Measurements from ENCODE around the gene RCL1. TPM values are rescaled to one million over a fixed set of nuclear protein-coding genes. Genes with fewer than 3 reads are reported as not detected.
"Not testable (repeated sequence)": the region's sequence is repeated elsewhere in the genome, so short reads cannot be mapped to it uniquely, and the experiment has no call there.

The RCL1 gene
- total RNA-seq, 2 donors from 2014 or later = 18.6 to 31.9 TPM

DNA sequence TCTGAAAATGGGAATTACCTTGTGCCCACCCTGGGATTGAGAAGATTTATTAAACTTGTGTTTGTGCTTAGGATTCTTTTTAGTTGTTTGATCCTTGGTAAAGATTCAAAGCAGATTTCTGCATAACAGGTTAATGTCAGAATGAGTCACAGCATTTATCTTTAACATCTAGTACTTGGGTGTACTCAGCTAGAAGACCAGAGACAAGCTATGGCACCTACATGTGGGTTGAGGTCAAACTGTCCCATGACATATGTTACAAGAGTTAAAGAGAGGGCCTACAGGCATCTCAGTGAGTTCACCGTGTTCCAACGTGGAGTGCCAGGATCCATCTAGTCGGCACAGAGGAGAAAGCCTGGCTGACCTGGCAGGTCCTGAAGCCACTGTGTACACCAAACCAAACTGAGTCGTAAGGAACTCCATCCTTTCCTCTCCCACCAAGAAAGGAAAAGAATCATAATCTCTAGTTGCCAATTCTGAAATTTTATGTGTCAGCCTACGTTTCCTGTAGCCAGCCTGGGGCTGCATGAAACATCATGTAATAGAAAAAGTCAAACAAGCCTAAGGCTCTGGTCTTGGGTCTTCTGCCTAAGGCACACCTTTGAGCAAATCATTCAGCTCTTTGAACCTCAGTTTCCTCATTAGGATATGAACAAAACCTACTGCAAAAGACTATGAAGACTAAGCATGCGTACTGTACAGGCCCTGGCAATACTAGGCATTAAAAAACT is 73.7 kb downstream of the RCL1 start:
- H3K27me3 Mint-ChIP-seq = no peaks in the 10 kb centered on the region
- H3K4me1 Mint-ChIP-seq (ENCODE audit: low read depth in 2 of 2) = peaks cover 6 to 9% of the 10 kb centered on the region in 2 donors
- H3K9me3 Mint-ChIP-seq = no peaks in the 10 kb centered on the region
- H3K4me3 Mint-ChIP-seq = no peak overlapping the region
- no peak overlapping the region for H3K27ac Mint-ChIP-seq
- H3K36me3 Mint-ChIP-seq = no peaks in the 10 kb centered on the region
- ATAC-seq (no peak), DNase-seq (ENCODE audit: low spot score) (no peak)

DNA sequence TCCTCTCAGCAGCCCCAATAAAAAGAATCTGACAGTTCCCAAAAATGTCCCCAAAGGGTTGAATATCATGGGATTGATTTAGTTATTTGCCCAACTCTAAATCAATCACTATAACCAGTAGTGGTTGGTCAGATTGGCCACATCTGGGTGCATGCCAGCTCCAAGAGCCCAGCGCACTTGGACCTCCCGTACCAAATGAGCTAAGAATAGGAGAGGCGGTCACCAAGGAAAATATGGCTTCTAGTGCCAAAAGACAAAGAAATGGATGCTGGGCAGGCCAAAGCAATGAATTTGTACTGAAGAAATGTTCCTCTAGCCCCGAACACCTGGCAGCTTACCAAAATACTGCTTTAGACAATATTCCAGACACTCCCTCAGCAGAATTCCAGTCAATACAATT is 80.3 kb downstream of the RCL1 start:
- Mint-ChIP-seq H3K4me3 (no peak overlapping the region), H3K27ac (no peak overlapping the region), H3K36me3 (no peaks in the 10 kb centered on the region), H3K4me1 (ENCODE audit: low read depth in 2 of 2) (peaks cover 0 to 1% of the 10 kb centered on the region in 2 donors), H3K9me3 (no peaks in the 10 kb centered on the region), H3K27me3 (no peaks in the 10 kb centered on the region)
- ATAC-seq (no peak), DNase-seq (ENCODE audit: low spot score) (no peak)

DNA sequence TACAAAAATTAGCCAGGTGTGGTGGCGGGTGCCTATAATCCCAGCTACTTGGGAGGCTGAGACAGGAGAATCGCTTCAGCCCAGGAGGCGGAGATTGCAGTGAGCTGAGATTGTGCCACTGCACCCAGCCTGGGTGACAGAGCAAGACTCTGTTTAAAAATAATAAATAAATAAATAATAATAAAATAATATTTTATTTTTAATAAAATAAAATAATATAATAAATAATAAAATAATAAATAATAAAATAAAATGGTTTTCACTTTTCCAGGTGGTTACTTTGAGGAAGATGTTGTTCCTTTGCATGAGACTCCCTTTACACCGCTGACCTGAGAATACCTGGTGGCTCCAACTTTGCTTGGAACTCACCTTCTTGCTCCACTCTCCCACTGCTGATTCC is 82.8 kb downstream of the RCL1 start:
- H3K27ac Mint-ChIP-seq = peak overlapping the region in 1 of 2 donors; percentile 57
- H3K9me3 Mint-ChIP-seq = no peaks in the 10 kb centered on the region
- H3K36me3 Mint-ChIP-seq = no peaks in the 10 kb centered on the region
- peaks cover 0 to 3% of the 10 kb centered on the region in 2 donors for H3K4me1 Mint-ChIP-seq (ENCODE audit: low read depth in 2 of 2)
- no peaks in the 10 kb centered on the region for H3K27me3 Mint-ChIP-seq
- H3K4me3 Mint-ChIP-seq = no peak overlapping the region
- ATAC-seq (no peak), DNase-seq (ENCODE audit: low spot score) (no peak)

DNA sequence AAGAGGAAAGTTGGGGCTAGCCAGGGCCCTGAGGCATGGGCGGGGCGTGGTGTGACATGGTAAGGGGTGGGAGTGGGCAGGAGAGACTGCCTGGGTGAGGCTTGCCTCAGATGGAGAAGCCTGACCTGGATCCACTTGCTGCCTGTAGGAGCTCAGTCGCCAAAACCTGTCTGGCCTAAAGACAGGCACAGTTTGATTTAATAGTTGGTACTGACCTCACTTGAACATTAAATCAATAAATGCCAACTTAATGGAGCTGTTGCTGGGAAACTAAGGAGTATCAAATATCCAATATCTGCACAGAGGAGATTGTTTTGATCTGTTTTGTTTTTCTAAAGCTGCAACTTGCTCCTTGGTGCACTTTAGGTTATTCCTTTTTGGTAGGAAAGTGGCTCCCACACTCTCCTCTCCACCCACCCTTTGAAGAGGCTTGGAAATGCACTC is 86.4 kb downstream of the RCL1 start:
- no peaks in the 10 kb centered on the region for H3K27me3 Mint-ChIP-seq
- DNase-seq (ENCODE audit: low spot score) (no peak), ATAC-seq (no peak)
- H3K9me3 Mint-ChIP-seq = no peaks in the 10 kb centered on the region
- H3K4me3 Mint-ChIP-seq = no peak overlapping the region
- H3K27ac Mint-ChIP-seq = no peak overlapping the region
- no peaks in the 10 kb centered on the region for H3K36me3 Mint-ChIP-seq
- peaks cover 0 to 3% of the 10 kb centered on the region in 2 donors for H3K4me1 Mint-ChIP-seq (ENCODE audit: low read depth in 2 of 2)

DNA sequence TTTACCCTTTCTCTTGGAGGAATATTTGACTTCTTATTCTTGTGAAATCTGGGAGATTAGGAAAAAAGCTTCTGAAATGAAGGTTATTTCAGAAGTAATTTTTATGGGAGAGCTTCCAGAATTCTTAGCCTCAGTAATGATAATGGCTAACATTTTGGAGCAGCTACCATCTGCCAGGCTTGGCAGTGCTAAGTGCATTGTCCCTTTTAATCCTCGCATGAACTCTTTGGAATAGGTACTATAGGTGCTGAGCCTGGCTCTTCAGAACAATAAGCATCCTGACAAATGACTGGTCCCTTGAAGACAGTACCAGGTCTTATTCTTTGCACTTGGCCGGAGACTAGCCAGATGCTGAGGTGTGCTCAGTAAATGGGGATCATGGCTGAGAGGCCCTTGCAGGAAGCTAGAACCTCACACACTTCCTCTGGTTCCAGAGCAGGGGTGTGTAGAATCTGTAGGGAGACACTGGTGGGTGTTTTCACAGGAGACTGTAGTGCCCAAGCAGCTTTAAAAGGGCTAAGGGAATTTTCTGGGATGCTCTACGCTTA is 90.7 kb downstream of the RCL1 start:
- H3K36me3 Mint-ChIP-seq = no peaks in the 10 kb centered on the region
- peak overlapping the region in 1 of 2 donors; percentile 46 for H3K27ac Mint-ChIP-seq
- H3K9me3 Mint-ChIP-seq = no peaks in the 10 kb centered on the region
- H3K27me3 Mint-ChIP-seq = no peaks in the 10 kb centered on the region
- no peak overlapping the region for H3K4me3 Mint-ChIP-seq
- ATAC-seq = peak in 1 of 2 donors; percentile 43
- no peaks in the 10 kb centered on the region for H3K4me1 Mint-ChIP-seq (ENCODE audit: low read depth in 2 of 2)
- no peak for DNase-seq (ENCODE audit: low spot score)

DNA sequence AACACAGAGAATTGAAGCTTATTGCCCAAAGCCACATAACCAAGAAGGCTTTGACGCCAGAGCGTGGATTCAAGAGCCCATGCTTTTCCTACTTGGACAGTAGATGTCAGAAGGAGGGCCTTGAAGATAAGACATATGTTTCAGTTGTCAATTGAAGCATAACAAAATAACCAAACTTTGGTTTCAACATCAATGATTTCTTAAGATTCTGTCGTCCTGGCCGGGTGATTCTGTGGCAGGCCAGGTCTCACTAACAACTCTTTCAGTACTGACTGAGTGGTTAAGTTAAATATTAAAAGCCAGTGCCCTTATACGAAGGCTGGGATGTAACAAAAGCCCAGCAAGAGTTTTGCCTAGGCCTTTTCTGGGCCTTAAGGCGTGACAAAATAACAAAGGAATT is 94.0 kb downstream of the RCL1 start:
- ATAC-seq (no peak), DNase-seq (ENCODE audit: low spot score) (no peak)
- Mint-ChIP-seq H3K27me3 (no peaks in the 10 kb centered on the region), H3K9me3 (no peaks in the 10 kb centered on the region), H3K36me3 (no peaks in the 10 kb centered on the region), H3K4me3 (no peak overlapping the region), H3K27ac (no peak overlapping the region), H3K4me1 (ENCODE audit: low read depth in 2 of 2) (no peaks in the 10 kb centered on the region)

DNA sequence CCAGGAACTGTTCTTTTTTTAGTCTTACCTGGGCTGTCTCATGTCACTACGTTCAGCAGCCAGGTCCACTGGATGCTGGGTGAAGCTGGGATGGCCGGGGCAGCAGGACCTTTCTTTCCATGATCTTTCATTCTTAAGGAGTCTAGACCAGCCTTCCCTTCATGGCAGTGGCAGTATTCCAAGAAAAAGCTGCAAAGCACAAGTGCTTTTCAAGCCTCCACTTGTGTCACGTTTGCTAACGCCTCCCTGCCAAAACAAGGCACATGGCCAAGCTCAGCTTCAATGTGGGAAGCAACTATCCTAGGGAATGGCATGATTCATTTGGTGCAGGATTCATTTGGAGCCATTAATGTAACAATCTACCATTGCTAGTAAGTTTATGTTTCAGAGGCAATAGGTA is 94.8 kb downstream of the RCL1 start:
- no peak overlapping the region for H3K4me3 Mint-ChIP-seq
- DNase-seq (ENCODE audit: low spot score) (no peak), ATAC-seq (no peak)
- no peak overlapping the region for H3K27ac Mint-ChIP-seq
- no peaks in the 10 kb centered on the region for H3K36me3 Mint-ChIP-seq
- H3K4me1 Mint-ChIP-seq (ENCODE audit: low read depth in 2 of 2) = no peaks in the 10 kb centered on the region
- peaks cover 0 to under 1% of the 10 kb centered on the region in 2 donors for H3K27me3 Mint-ChIP-seq
- H3K9me3 Mint-ChIP-seq = no peaks in the 10 kb centered on the region

DNA sequence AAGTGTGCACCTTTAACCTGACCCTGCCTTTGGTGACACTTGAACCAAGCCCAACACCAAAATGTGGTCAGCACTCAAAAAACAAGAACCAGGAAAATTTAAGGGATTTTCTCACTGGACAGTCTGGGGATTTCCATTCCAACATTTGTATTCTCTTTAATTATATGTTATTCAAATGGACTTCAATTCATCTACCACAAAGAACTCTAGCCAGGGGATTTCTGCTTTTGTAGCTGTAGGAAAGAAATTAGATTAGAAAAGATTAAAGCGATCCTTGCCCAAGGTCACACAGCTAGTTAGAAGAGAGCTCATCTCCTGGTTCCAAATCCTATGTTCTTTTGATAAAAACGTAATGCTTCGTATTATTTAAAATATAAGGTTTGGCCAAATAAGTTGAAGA is 97.5 kb downstream of the RCL1 start:
- Mint-ChIP-seq H3K4me1 (ENCODE audit: low read depth in 2 of 2) (peaks cover 0 to 3% of the 10 kb centered on the region in 2 donors), H3K9me3 (no peaks in the 10 kb centered on the region), H3K36me3 (no peaks in the 10 kb centered on the region), H3K27me3 (peaks cover 0 to 3% of the 10 kb centered on the region in 2 donors), H3K27ac (no peak overlapping the region), H3K4me3 (no peak overlapping the region)
- no peak for DNase-seq (ENCODE audit: low spot score)
- no peak for ATAC-seq

DNA sequence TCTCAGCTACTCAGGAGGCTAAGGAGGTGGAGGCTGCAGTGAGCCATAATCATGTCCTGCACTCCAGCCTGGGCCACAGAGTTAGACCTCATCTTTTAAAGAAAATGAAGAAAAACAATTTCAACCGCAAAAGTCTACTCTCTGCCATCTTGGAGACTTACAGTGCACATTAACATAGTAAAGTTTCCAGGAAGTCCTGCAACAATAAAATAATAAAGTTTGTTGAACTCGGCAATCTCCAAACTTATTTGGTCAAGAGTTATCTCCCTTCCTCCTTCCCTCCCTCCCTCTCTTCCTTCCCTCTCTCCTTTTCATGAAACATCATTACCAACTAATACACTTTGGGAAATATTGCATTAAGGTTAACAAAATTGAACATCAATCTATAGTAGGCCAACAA is 98.2 kb downstream of the RCL1 start:
- peaks cover 0 to 3% of the 10 kb centered on the region in 2 donors for H3K4me1 Mint-ChIP-seq (ENCODE audit: low read depth in 2 of 2)
- no peaks in the 10 kb centered on the region for H3K9me3 Mint-ChIP-seq
- peaks cover 0 to 3% of the 10 kb centered on the region in 2 donors for H3K27me3 Mint-ChIP-seq
- ATAC-seq (no peak), DNase-seq (ENCODE audit: low spot score) (no peak)
- H3K36me3 Mint-ChIP-seq = no peaks in the 10 kb centered on the region
- H3K27ac Mint-ChIP-seq = no peak overlapping the region
- no peak overlapping the region for H3K4me3 Mint-ChIP-seq

DNA sequence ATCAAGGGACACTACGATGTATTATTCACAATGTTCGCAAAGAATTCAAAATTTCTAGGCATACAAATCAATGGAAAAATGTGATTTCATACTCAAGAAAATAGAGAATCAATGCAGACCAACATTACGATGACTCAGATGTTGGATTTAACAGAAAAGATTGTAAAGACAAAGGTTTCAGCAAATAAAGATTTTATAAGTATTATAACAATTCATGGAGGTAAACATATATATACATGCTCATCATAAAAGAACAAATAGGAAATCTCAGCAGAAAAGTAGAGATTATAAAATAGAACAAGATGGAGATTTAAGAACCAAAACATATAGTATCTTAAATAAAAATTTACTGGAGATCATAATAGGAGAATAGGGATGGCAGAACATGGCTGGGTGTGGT is 98.9 kb downstream of the RCL1 start:
- DNase-seq (ENCODE audit: low spot score) (no peak), ATAC-seq (no peak)
- no peaks in the 10 kb centered on the region for H3K9me3 Mint-ChIP-seq
- no peak overlapping the region for H3K27ac Mint-ChIP-seq
- H3K4me3 Mint-ChIP-seq = no peak overlapping the region
- H3K27me3 Mint-ChIP-seq = peaks cover 0 to 3% of the 10 kb centered on the region in 2 donors
- H3K4me1 Mint-ChIP-seq (ENCODE audit: low read depth in 2 of 2) = peaks cover 0 to 3% of the 10 kb centered on the region in 2 donors
- no peaks in the 10 kb centered on the region for H3K36me3 Mint-ChIP-seq

DNA sequence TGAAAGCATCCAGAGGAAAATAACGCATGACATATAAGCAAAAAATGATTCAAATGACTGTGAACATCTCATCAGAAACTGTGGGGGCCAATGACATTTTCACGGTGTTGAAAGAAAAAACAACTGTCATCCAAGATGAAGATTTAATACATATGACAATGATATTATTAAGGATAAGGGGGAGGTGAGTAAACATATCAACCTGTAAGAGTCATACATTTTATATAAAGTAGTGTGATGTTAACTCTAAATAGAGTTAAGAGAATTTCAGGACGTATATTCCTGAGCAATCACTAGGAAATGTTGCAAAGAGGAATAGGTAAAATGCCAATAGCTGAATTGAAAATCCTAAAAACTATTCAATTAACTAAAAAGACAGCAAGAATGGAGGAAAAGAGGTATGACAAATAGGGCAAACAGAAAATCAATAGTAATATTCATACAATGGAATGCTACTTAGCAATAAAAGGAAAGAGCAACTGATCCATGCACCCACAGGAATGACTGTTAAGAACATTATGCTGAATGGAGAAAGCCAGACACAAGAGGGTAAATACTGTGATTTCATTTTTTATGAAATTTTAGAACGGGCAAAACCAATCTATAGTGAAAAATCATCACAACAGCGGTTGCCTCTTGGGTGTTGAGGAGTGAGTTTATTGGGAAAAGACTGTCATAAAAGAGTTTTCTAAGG is 99.9 kb downstream of the RCL1 start:
- H3K27me3 Mint-ChIP-seq = peaks cover 0 to 3% of the 10 kb centered on the region in 2 donors
- peaks cover under 1% of the 10 kb centered on the region for H3K9me3 Mint-ChIP-seq
- DNase-seq (ENCODE audit: low spot score) (no peak), ATAC-seq (no peak)
- H3K27ac Mint-ChIP-seq = no peak overlapping the region
- H3K36me3 Mint-ChIP-seq = peaks cover 6% of the 10 kb centered on the region
- peaks cover 0 to 3% of the 10 kb centered on the region in 2 donors for H3K4me1 Mint-ChIP-seq (ENCODE audit: low read depth in 2 of 2)
- no peak overlapping the region for H3K4me3 Mint-ChIP-seq

DNA sequence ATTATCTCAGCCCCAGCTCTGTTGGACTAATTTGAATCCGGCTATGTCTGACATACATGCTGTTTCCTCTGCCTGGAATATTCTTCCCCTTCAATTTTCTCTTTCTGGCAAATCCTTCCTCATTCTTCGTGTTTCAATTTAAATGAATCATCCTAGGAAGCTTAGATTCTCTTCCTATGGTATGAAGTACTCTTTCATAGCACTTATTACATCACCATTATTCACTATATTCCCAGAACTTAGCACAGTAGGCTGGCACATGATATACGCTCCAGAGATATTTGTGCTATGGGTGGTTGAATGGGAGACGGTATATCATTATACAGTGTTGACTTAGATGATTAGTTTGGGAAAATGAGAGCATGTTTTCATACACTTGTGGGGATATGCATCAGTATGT is 101.3 kb downstream of the RCL1 start:
- Mint-ChIP-seq H3K9me3 (peaks cover 8% of the 10 kb centered on the region), H3K27me3 (peaks cover 0 to 3% of the 10 kb centered on the region in 2 donors)
- no peak for ATAC-seq

DNA sequence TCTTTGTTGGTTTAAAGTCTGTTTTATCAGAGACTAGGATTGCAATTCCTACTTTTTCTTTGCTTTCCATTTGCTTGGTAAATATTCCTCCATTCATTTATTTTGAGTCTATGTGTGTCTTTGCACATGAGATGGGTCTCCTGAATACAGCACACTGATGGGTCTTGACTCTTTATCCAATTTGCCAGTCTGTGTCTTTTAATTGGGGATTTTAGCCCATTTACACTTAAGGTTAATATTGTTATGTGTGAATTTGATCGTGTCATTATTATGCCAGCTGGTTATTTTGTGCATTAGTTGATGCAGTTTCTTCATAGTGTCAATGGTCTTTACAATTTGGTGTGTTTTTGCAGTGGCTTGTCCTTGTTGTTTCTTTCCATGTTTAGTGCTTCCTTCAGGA is 107.1 kb downstream of the RCL1 start:
- not testable (repeated sequence) for H3K4me3 Mint-ChIP-seq; DNase-seq (ENCODE audit: low spot score); ATAC-seq; H3K4me1 Mint-ChIP-seq (ENCODE audit: low read depth in 2 of 2); H3K27ac Mint-ChIP-seq; H3K27me3 Mint-ChIP-seq
- Mint-ChIP-seq H3K9me3 (peaks cover 15% of the 10 kb centered on the region), H3K36me3 (peaks cover 38% of the 10 kb centered on the region)

More for the DNA sequence above, 101.3 kb downstream of the RCL1 start:
- Mint-ChIP-seq H3K4me3 (no peak overlapping the region), H3K36me3 (peaks cover 18% of the 10 kb centered on the region), H3K27ac (no peak overlapping the region), H3K4me1 (ENCODE audit: low read depth in 2 of 2) (peaks cover 0 to 3% of the 10 kb centered on the region in 2 donors)
- DNase-seq (ENCODE audit: low spot score) = no peak

Data from natural killer cell treated with Interleukin-12 subunit alpha and Interleukin-12 subunit beta and Interleukin-15 and Interleukin-18, amount 100 ng/mL, for 72 hours (primary cell).